Right cardiac atrium (tissue), 5 donors: Measurements from ENCODE around the gene TMEM169. TPM values are rescaled to one million over a fixed set of nuclear protein-coding genes. Genes with fewer than 3 reads are reported as not detected.

Experiments used
- ATAC-seq, 2 donors: fragments of 200-7000 bp; cut with Tn5 transposase; one replicate each; pipeline versions ENCODE4 v1.8.0 to v1.9.1; 2020; ENCODE audit warnings: moderate library complexity in 2 of 2, mild to moderate bottlenecking in 1 of 2
- DNase-seq, 3 donors: peaks; one replicate each; pipeline ENCODE4 v3.0.0-alpha.2; 2020
- H3K27ac ChIP-seq: one replicate; pipeline ENCODE4 v1.5.1; 2013; ENCODE audit warnings: mild to moderate bottlenecking, low read length, control low read depth, moderate library complexity
- H3K27me3 ChIP-seq: one replicate; pipeline ENCODE4 v1.6.1; 2013; ENCODE audit not compliant: control insufficient read depth, insufficient read depth
- H3K4me1 ChIP-seq: one replicate; pipeline ENCODE4 v1.6.1; 2013; ENCODE audit warnings: low read length; ENCODE audit not compliant: control insufficient read depth, insufficient read depth
- H3K4me3 ChIP-seq: one replicate; pipeline ENCODE4 v1.5.1; 2013; ENCODE audit warnings: low read length, control low read depth
- H3K9me3 ChIP-seq: one replicate; pipeline ENCODE4 v1.6.1; 2013; ENCODE audit warnings: low read length; ENCODE audit not compliant: control insufficient read depth
- WGBS: extraction: QIAGEN DNeasy Blood & Tissue Kit; methylation state at CpG from one replicate; pipeline ENCODE4 v1.1.7; 2013; 5-methylcytosine and 5-hydroxymethylcytosine counted together
- intact Hi-C, 4 donors: fragments of 100-400 bp; cut with DNase I; formaldehyde crosslinking; loops; one replicate each; pipeline versions ENCODE4 v1.11.0 to v1.14.0; 2022 to 2023
- polyA plus RNA-seq: library from polyadenylated mRNA; stranded (reverse); fragments of 200-250 nt; gene quantifications from one replicate; pipeline ENCODE4 v1.2.3, GENCODE V29; 2013
- total RNA-seq, 4 donors: library from RNA; stranded (reverse); fragmentation: NEBNext Ultra II Directional; extraction: Animal tissue kit (Norgen Biotek cat#: 25700); gene quantifications; one replicate each; pipeline ENCODE4 v1.2.1, GENCODE V29; 2021
- donor health status: healthy with polysubstance abuse.
- donor health status: DM: no; HTN: yes; CAD: no.
- donor health status: DM: no; HTN: no; CAD: no.
- donor health status: DM: no; HTN: yes; CAD: no; lungs with severe emphysema.
- donor health status: DM: yes; HTN: yes; CAD: no.

Gene TMEM169
- total and polyA plus RNA-seq, 5 donors = 0.14 to 0.42 (median 0.25) TPM; not detected in 1

GRCh38 chr2:216083464-216084281, 2.0 kb downstream of the TMEM169 start:
- no peaks in the 10 kb centered on the region for H3K9me3 ChIP-seq
- no peaks in the 10 kb centered on the region for H3K4me1 ChIP-seq
- H3K4me3 ChIP-seq = no peak overlapping the region
- 82% methylated on average over 11 of the region's 11 CpGs for WGBS
- no peak for ATAC-seq
- no peak for DNase-seq
- intact Hi-C loops = no loop called here
- no peak overlapping the region for H3K27ac ChIP-seq
- H3K27me3 ChIP-seq = no peaks in the 10 kb centered on the region

GRCh38 chr2:216084547-216084946, 2.8 kb downstream of the TMEM169 start:
- intact Hi-C loops = no loop called here
- DNase-seq (no peak), ATAC-seq (no peak)
- H3K4me1 ChIP-seq = no peaks in the 10 kb centered on the region
- 64% methylated on average over 3 of the region's 3 CpGs for WGBS
- H3K4me3 ChIP-seq = no peak overlapping the region
- no peaks in the 10 kb centered on the region for H3K9me3 ChIP-seq
- no peaks in the 10 kb centered on the region for H3K27me3 ChIP-seq
- no peak overlapping the region for H3K27ac ChIP-seq

- Histone ChIP-seq H3K27ac (no peak overlapping the region), H3K4me3 (no peak overlapping the region), H3K9me3 (no peaks in the 10 kb centered on the region), H3K4me1 (no peaks in the 10 kb centered on the region), H3K27me3 (no peaks in the 10 kb centered on the region)
- ATAC-seq (no peak), DNase-seq (no peak)
- WGBS = 92% methylated on average over 2 of the region's 2 CpGs
- intact Hi-C loops = no loop called here
Measured at GRCh38 chr2:216086207-216086893, 4.6 kb downstream of the TMEM169 start.

- DNase-seq = no peak
- H3K27ac ChIP-seq = no peak overlapping the region
- H3K4me1 ChIP-seq = no peaks in the 10 kb centered on the region
- H3K9me3 ChIP-seq = no peaks in the 10 kb centered on the region
- intact Hi-C loops = no loop called here
- WGBS = 97% methylated on average over 1 of the region's 1 CpG
- H3K4me3 ChIP-seq = no peak overlapping the region
- ATAC-seq = no peak
- H3K27me3 ChIP-seq = no peaks in the 10 kb centered on the region
Measured at GRCh38 chr2:216090369-216090786, 8.7 kb downstream of the TMEM169 start.

GRCh38 chr2:216092646-216093045, 10.9 kb downstream of the TMEM169 start:
- DNase-seq (no peak), ATAC-seq (no peak)
- no peak overlapping the region for H3K4me3 ChIP-seq
- no peaks in the 10 kb centered on the region for H3K9me3 ChIP-seq
- intact Hi-C loops = no loop called here
- no peaks in the 10 kb centered on the region for H3K4me1 ChIP-seq
- 82% methylated on average over 2 of the region's 2 CpGs for WGBS
- no peaks in the 10 kb centered on the region for H3K27me3 ChIP-seq
- H3K27ac ChIP-seq = no peak overlapping the region

- no peak overlapping the region for H3K4me3 ChIP-seq
- ATAC-seq = no peak
- 64% methylated on average over 3 of the region's 3 CpGs for WGBS
Measured at GRCh38 chr2:216094701-216095100, 13.0 kb downstream of the TMEM169 start.

GRCh38 chr2:216098421-216099334, 17.0 kb downstream of the TMEM169 start:
- Histone ChIP-seq H3K27me3 (no peaks in the 10 kb centered on the region), H3K4me3 (no peak overlapping the region), H3K9me3 (no peaks in the 10 kb centered on the region), H3K4me1 (no peaks in the 10 kb centered on the region), H3K27ac (no peak overlapping the region)
- peak in 1 of 2 donors; percentile 17 for ATAC-seq
- intact Hi-C loops = no loop called here
- DNase-seq = no peak
- whole genome bisulfite sequencing = 94% methylated on average over 9 of the region's 9 CpGs

More at GRCh38 chr2:216094701-216095100, 13.0 kb downstream of the TMEM169 start:
- H3K9me3 ChIP-seq = no peaks in the 10 kb centered on the region
- no peaks in the 10 kb centered on the region for H3K27me3 ChIP-seq
- intact Hi-C loops = no loop called here
- H3K27ac ChIP-seq = no peak overlapping the region
- DNase-seq = no peak
- no peaks in the 10 kb centered on the region for H3K4me1 ChIP-seq

GRCh38 chr2:216101109-216101508, 19.4 kb downstream of the TMEM169 start:
- H3K4me1 ChIP-seq = no peaks in the 10 kb centered on the region
- H3K4me3 ChIP-seq = no peak overlapping the region
- H3K27ac ChIP-seq = no peak overlapping the region
- DNase-seq (no peak), ATAC-seq (peak in 1 of 2 donors; percentile 48)
- no peaks in the 10 kb centered on the region for H3K27me3 ChIP-seq
- 77% methylated on average over 4 of the region's 4 CpGs for whole genome bisulfite sequencing
- intact Hi-C loops = no loop called here
- no peaks in the 10 kb centered on the region for H3K9me3 ChIP-seq

- DNase-seq (no peak), ATAC-seq (no peak)
- Histone ChIP-seq H3K27me3 (no peaks in the 10 kb centered on the region), H3K4me3 (no peak overlapping the region), H3K27ac (no peak overlapping the region), H3K9me3 (no peaks in the 10 kb centered on the region), H3K4me1 (no peaks in the 10 kb centered on the region)
- 66% methylated on average over 1 of the region's 1 CpG for WGBS
- intact Hi-C loops = no loop called here
Measured at GRCh38 chr2:216103213-216103612, 21.5 kb downstream of the TMEM169 start.

- ATAC-seq = no peak
- H3K9me3 ChIP-seq = no peaks in the 10 kb centered on the region
- intact Hi-C loops = no loop called here
- no peaks in the 10 kb centered on the region for H3K27me3 ChIP-seq
- no peak overlapping the region for H3K27ac ChIP-seq
- no peaks in the 10 kb centered on the region for H3K4me1 ChIP-seq
- 68% methylated on average over 3 of the region's 3 CpGs for WGBS
- DNase-seq = no peak
- no peak overlapping the region for H3K4me3 ChIP-seq
Measured at GRCh38 chr2:216104691-216105090, 23.0 kb downstream of the TMEM169 start.

- no peak overlapping the region for H3K4me3 ChIP-seq
- intact Hi-C loops = no loop called here
- no peaks in the 10 kb centered on the region for H3K4me1 ChIP-seq
- no peak for ATAC-seq
- no peak for DNase-seq
- H3K27me3 ChIP-seq = no peaks in the 10 kb centered on the region
- H3K27ac ChIP-seq = no peak overlapping the region
- H3K9me3 ChIP-seq = no peaks in the 10 kb centered on the region
- 82% methylated on average over 8 of the region's 8 CpGs for WGBS
Measured at GRCh38 chr2:216107320-216107719, 25.6 kb downstream of the TMEM169 start.
